ENCODE data around the gene TMOD2. TPM values are rescaled to one million over a fixed set of nuclear protein-coding genes. Genes with fewer than 3 reads are reported as not detected.

TMOD2 gene
- total RNA-seq, 1 donor from 2014 or later: 9.2 TPM

- DNase-seq (no peak), ATAC-seq (peak; percentile 14)
- intact Hi-C loops (cut with micrococcal nuclease): no loop called here
These were observed 90.1 kb downstream of the TMOD2 start for GRCh38 chr15:51841406-51842040.

- no peak for ATAC-seq
- DNase-seq: no peak
- intact Hi-C loops (cut with micrococcal nuclease): no loop called here
These were observed 90.9 kb downstream of the TMOD2 start for GRCh38 chr15:51842265-51842664.

- intact Hi-C loops (cut with micrococcal nuclease): no loop called here
These were observed 91.7 kb downstream of the TMOD2 start for GRCh38 chr15:51842852-51843737.

GRCh38 chr15:51844747-51845426 lies 93.5 kb downstream of the TMOD2 start:
- DNase-seq (no peak), ATAC-seq (no peak)
- intact Hi-C loops (cut with micrococcal nuclease): no loop called here

More at GRCh38 chr15:51842852-51843737, 91.7 kb downstream of the TMOD2 start:
- ATAC-seq (no peak), DNase-seq (no peak)

GRCh38 chr15:51846066-51846462 lies 94.7 kb downstream of the TMOD2 start:
- no peak for DNase-seq
- intact Hi-C loops (cut with micrococcal nuclease): no loop called here

GRCh38 chr15:51846463-51847230 lies 95.2 kb downstream of the TMOD2 start:
- DNase-seq (no peak), ATAC-seq (peak; percentile 34)
- intact Hi-C loops (cut with micrococcal nuclease): no loop called here

More at GRCh38 chr15:51846066-51846462, 94.7 kb downstream of the TMOD2 start:
- no peak for ATAC-seq

GRCh38 chr15:51848811-51849210 lies 97.4 kb downstream of the TMOD2 start:
- DNase-seq (no peak), ATAC-seq (peak; percentile 27)
- intact Hi-C loops (cut with micrococcal nuclease): no loop called here

GRCh38 chr15:51849860-51850259 lies 98.5 kb downstream of the TMOD2 start:
- ATAC-seq: no peak
- intact Hi-C loops (cut with micrococcal nuclease): no loop called here

GRCh38 chr15:51853998-51854397 lies 102.6 kb downstream of the TMOD2 start:
- intact Hi-C loops (cut with micrococcal nuclease): no loop called here
- no peak for ATAC-seq
- DNase-seq: no peak

More at GRCh38 chr15:51849860-51850259, 98.5 kb downstream of the TMOD2 start:
- no peak for DNase-seq

- DNase-seq: no peak
- intact Hi-C loops (cut with micrococcal nuclease): no loop called here
- no peak for ATAC-seq
These were observed 104.2 kb downstream of the TMOD2 start for GRCh38 chr15:51855612-51856011.

- intact Hi-C loops (cut with micrococcal nuclease): no loop called here
- DNase-seq: no peak
- ATAC-seq: no peak
These were observed 105.5 kb downstream of the TMOD2 start for GRCh38 chr15:51856714-51857380.

- intact Hi-C loops (cut with micrococcal nuclease): no loop called here
- DNase-seq: no peak
- no peak for ATAC-seq
These were observed 110.4 kb downstream of the TMOD2 start for GRCh38 chr15:51861557-51862359.

GRCh38 chr15:51863131-51863530 lies 111.7 kb downstream of the TMOD2 start:
- ATAC-seq (no peak), DNase-seq (no peak)
- intact Hi-C loops (cut with micrococcal nuclease): no loop called here

GRCh38 chr15:51864408-51865056 lies 113.1 kb downstream of the TMOD2 start:
- no peak for ATAC-seq
- DNase-seq: no peak
- intact Hi-C loops (cut with micrococcal nuclease): no loop called here

GRCh38 chr15:51865317-51865716 lies 113.9 kb downstream of the TMOD2 start:
- ATAC-seq (no peak), DNase-seq (no peak)
- intact Hi-C loops (cut with micrococcal nuclease): no loop called here

All from left ventricle myocardium superior (tissue), 1 donor.